DOHH2 (cell line): Measurements from ENCODE around the gene HSPH1.
A peak's percentile ranks its signal among the peaks of the same experiment; 100 is the strongest.

Source experiments
- H3F3A ChIP-seq: fragments of 200-600 bp; sonication (generic), shearing (Covaris generic); 2 replicates; pipeline ENCODE4 v1.6.0; 2016; ENCODE audit warnings: antibody characterized with exemption, mild to moderate bottlenecking; ENCODE audit not compliant: control insufficient read depth, insufficient read depth
- H3K27ac ChIP-seq: fragments of 200-600 bp; sonication (generic); 2 replicates; pipeline ENCODE4 v1.5.1; 2014; ENCODE audit warnings: low read depth, mild to moderate bottlenecking, low read length, moderate library complexity
- H3K27me3 ChIP-seq: fragments of 200-600 bp; sonication (generic); 2 replicates; pipeline ENCODE4 v1.6.1; 2014; ENCODE audit warnings: mild to moderate bottlenecking, low read length, mixed read lengths; ENCODE audit not compliant: control insufficient read depth
- H3K36me3 ChIP-seq: fragments of 200-600 bp; sonication (generic); 2 replicates; pipeline ENCODE4 v1.6.1; 2014; ENCODE audit warnings: mild to moderate bottlenecking, low read length, moderate library complexity, mixed read lengths; ENCODE audit not compliant: control insufficient read depth
- H3K4me1 ChIP-seq: fragments of 200-600 bp; sonication (generic); 2 replicates; pipeline ENCODE4 v1.6.1; 2014; ENCODE audit warnings: mild to moderate bottlenecking, low read length, mixed read lengths; ENCODE audit not compliant: control insufficient read depth
- H3K4me2 ChIP-seq: fragments of 200-600 bp; sonication (generic); 2 replicates; pipeline ENCODE4 v1.6.0; 2014; ENCODE audit warnings: mild to moderate bottlenecking, low read length, moderate library complexity
- H3K4me3 ChIP-seq: fragments of 200-600 bp; sonication (generic); 2 replicates; pipeline ENCODE4 v1.5.1; 2014; ENCODE audit warnings: mild to moderate bottlenecking, low read length, mixed read lengths
- H3K79me2 ChIP-seq: fragments of 200-600 bp; sonication (generic); 2 replicates; pipeline ENCODE4 v1.6.1; 2014; ENCODE audit warnings: mild to moderate bottlenecking, low read length, mixed read lengths; ENCODE audit not compliant: control insufficient read depth
- H3K9me2 ChIP-seq: fragments of 200-600 bp; sonication (generic); replicated peaks from 2 replicates; pipeline ENCODE4 v1.6.1; 2014; ENCODE audit warnings: mild to moderate bottlenecking, low read length, mixed read lengths; ENCODE audit not compliant: control insufficient read depth
- H3K9me3 ChIP-seq: fragments of 200-600 bp; sonication (generic); 2 replicates; pipeline ENCODE4 v1.6.1; 2014; ENCODE audit warnings: antibody characterized with exemption, low read length, mixed read lengths; ENCODE audit not compliant: control insufficient read depth, insufficient read depth
- H4K20me1 ChIP-seq: fragments of 200-600 bp; sonication (generic); 2 replicates; pipeline ENCODE4 v1.6.0; 2014; ENCODE audit warnings: low read depth, mild to moderate bottlenecking, antibody characterized with exemption, low read length, moderate library complexity; ENCODE audit not compliant: control insufficient read depth, insufficient read depth
- CTCF ChIP-seq: fragments of 200-600 bp; sonication (generic); IDR thresholded peaks from one replicate; pipeline ENCODE4 v1.5.1; 2014; ENCODE audit warnings: antibody characterized with exemption, mild to moderate bottlenecking, low read depth, low read length; ENCODE audit not compliant: poor library complexity, severe bottlenecking
- EZH2phosphoT487 ChIP-seq: fragments of 200-600 bp; sonication (generic); IDR thresholded peaks from 2 replicates; pipeline ENCODE4 v1.6.1; 2017; ENCODE audit warnings: borderline replicate concordance, mild to moderate bottlenecking, antibody characterized with exemption, low read length, moderate library complexity, mixed read lengths

Gene HSPH1

GRCh38 chr13:31199527-31199848, 37.8 kb upstream of the HSPH1 start:
- H3K27me3 ChIP-seq: peaks cover 6% of the 10 kb centered on the region; the same call in 1 of the 2 replicates
- no peaks in the 10 kb centered on the region for H3K9me3 ChIP-seq
- no peaks in the 10 kb centered on the region for H4K20me1 ChIP-seq
- no peaks in the 10 kb centered on the region for H3K9me2 ChIP-seq
- H3K4me2 ChIP-seq: peak overlapping the region; percentile 78
- H3K27ac ChIP-seq: no peak overlapping the region
- H3F3A ChIP-seq: no peaks in the 10 kb centered on the region
- no peaks in the 10 kb centered on the region for H3K36me3 ChIP-seq
- peaks cover 22% of the 10 kb centered on the region for H3K4me1 ChIP-seq
- H3K4me3 ChIP-seq: peak overlapping the region; percentile 81
- no peak for TF ChIP-seq CTCF
- no peak for TF ChIP-seq EZH2phosphoT487
- H3K79me2 ChIP-seq: peaks cover 9% of the 10 kb centered on the region

DNA sequence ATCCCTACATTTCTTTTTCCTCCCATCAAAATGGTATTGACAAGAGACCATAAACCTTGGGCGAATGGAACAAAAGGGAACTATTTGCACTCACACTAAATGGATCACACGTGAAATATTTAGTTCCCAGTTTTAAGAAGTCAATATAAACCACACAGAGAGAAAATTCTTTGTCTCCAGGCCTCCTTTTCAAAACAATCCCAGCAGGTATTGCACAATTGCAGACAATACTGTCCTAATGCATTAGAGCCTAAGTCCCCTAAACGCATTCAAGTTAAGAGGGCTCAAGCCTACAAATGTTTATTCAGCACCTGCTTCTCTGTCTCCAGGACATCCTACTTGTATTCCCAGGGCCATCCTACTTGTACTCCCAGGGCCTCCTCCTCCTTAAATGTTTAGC, 36.8 kb upstream of the HSPH1 start:
- TF ChIP-seq CTCF (no peak), EZH2phosphoT487 (no peak)
- Histone ChIP-seq H3K4me2 (no peak overlapping the region), H3K9me3 (no peaks in the 10 kb centered on the region)

DNA sequence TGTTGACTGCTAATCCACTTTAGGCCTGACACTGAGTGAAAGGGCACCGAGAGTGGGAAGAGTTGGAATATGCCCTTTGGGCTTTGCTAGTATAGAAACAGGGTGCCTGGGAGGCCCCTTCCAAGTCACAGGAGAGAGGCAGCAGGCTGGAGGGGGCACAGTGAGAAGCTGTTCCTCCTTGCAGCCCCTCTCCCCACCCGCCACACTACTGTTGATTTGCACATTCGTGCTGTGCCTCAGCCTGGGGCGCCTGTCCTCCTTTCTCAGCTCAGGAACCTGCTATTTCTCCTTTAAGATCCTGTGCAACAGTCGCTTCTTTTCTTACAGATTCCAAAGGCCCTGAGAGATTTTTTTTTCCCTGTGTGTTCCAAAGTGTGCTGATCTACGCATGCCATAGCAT, 35.3 kb upstream of the HSPH1 start:
- H4K20me1 ChIP-seq: no peaks in the 10 kb centered on the region
- no peaks in the 10 kb centered on the region for H3K9me3 ChIP-seq
- H3K9me2 ChIP-seq: no peaks in the 10 kb centered on the region
- H3K4me1 ChIP-seq: peaks cover 15% of the 10 kb centered on the region
- H3K79me2 ChIP-seq: no peaks in the 10 kb centered on the region; the same call in 1 of the 2 replicates
- H3K4me2 ChIP-seq: no peak overlapping the region
- no peaks in the 10 kb centered on the region for H3K36me3 ChIP-seq
- H3K27ac ChIP-seq: no peak overlapping the region
- TF ChIP-seq EZH2phosphoT487: no peak
- no peak for TF ChIP-seq CTCF
- H3K27me3 ChIP-seq: peaks cover 8% of the 10 kb centered on the region; the same call in 1 of the 2 replicates
- no peaks in the 10 kb centered on the region for H3F3A ChIP-seq
- H3K4me3 ChIP-seq: no peak overlapping the region

More for the DNA sequence above, 36.8 kb upstream of the HSPH1 start:
- Histone ChIP-seq H3K4me1 (peaks cover 22% of the 10 kb centered on the region), H4K20me1 (no peaks in the 10 kb centered on the region), H3K4me3 (no peak overlapping the region), H3K27me3 (peaks cover 6% of the 10 kb centered on the region; the same call in 1 of the 2 replicates), H3K27ac (no peak overlapping the region), H3K79me2 (peaks cover 6% of the 10 kb centered on the region), H3K36me3 (no peaks in the 10 kb centered on the region), H3K9me2 (no peaks in the 10 kb centered on the region), H3F3A (no peaks in the 10 kb centered on the region)
